Peyer's patch (tissue), 4 donors: ENCODE measurements around the gene AGAP1. TPM values are rescaled to one million over a fixed set of nuclear protein-coding genes. Genes with fewer than 3 reads are reported as not detected.

Source experiments
- DNase-seq, 3 donors: peaks; one replicate each; pipeline ENCODE4 v3.0.0-alpha.2; 2017 to 2019
- H3K27ac ChIP-seq, 4 donors: fragments of 200-600 bp; sonication (generic); one replicate each; pipeline ENCODE4 v1.5.1; 2016 to 2019
- H3K27me3 ChIP-seq, 2 donors: fragments of 200-600 bp; sonication (generic); one replicate each; pipeline ENCODE4 v1.5.1; 2019
- H3K36me3 ChIP-seq, 3 donors: fragments of 200-600 bp; sonication (generic); one replicate each; pipeline ENCODE4 v1.5.1; 2016 to 2019
- H3K4me1 ChIP-seq, 4 donors: fragments of 200-600 bp; sonication (generic); one replicate each; pipeline ENCODE4 v1.5.1; 2016 to 2019
- H3K4me3 ChIP-seq, 4 donors: fragments of 200-600 bp; sonication (generic); 1 replicate in 3 of 4; 2 replicates in 1 of 4; pipeline ENCODE4 v1.5.1; 2016 to 2019; ENCODE audit warnings: mild to moderate bottlenecking in 1 of 4
- H3K9me3 ChIP-seq, 4 donors: fragments of 200-600 bp; sonication (generic); one replicate each; pipeline ENCODE4 v1.5.1; 2016 to 2019; ENCODE audit warnings: mild to moderate bottlenecking in 1 of 4
- CTCF ChIP-seq, 6 experiments: fragments of 450-650 bp in 4 of 6; fragments of 200-600 bp in 2 of 6; sonication (generic) in 1 of 6; IDR thresholded peaks; one replicate each; pipeline ENCODE4 v1.5.1; 2017 to 2019; ENCODE audit warnings: antibody characterized with exemption in 6 of 6, mild to moderate bottlenecking in 3 of 6, moderate library complexity in 1 of 6
- POLR2A ChIP-seq, 2 donors: fragments of 450-650 bp; IDR thresholded peaks; one replicate each; pipeline ENCODE4 v1.5.1; 2017; ENCODE audit warnings: antibody characterized with exemption in 2 of 2, mild to moderate bottlenecking in 2 of 2, moderate library complexity in 2 of 2
- total RNA-seq, 4 donors: library from RNA; depleted of rRNA; stranded (reverse); fragments of >200 nt; gene quantifications; one replicate each; pipeline ENCODE4 v1.1.0, GENCODE V29; 2016

Gene AGAP1
- total RNA-seq, 4 donors from 2014 or later = 55.7 to 79.1 (median 66.9) TPM

DNA sequence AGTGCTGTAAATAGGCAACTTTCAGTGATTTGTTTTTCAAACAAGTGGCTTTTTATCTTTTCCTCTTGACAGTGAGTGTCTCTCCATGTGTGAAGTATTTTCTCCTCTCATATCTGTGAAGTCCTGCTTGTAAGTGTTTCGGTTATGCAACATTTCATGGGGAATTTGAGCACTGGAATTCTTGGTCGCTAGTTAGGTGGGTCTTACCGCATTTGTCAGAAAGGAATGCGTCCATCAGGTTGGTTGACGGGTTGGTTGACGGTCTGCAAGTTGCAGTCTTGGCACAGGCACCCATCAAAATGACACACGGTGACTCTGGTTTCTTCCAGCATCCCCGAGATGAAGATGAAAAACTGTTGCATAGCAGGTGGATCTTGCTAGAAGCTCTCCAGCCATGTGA lies 109.8 kb downstream of the AGAP1 start:
- H3K4me3 ChIP-seq = no peak overlapping the region
- peaks cover 0 to 6% (median 0%) of the 10 kb centered on the region in 4 donors for H3K4me1 ChIP-seq
- no peaks in the 10 kb centered on the region for H3K27me3 ChIP-seq
- TF ChIP-seq CTCF (IDR thresholded peaks at IDR 0.05) = no peak
- no peaks in the 10 kb centered on the region for H3K9me3 ChIP-seq
- H3K36me3 ChIP-seq = no peaks in the 10 kb centered on the region
- no peak overlapping the region for H3K27ac ChIP-seq
- no peak for DNase-seq

- Histone ChIP-seq H3K27ac (peak overlapping the region in 2 of 4 donors; percentile 38 to 55), H3K9me3 (no peaks in the 10 kb centered on the region), H3K4me1 (no peaks in the 10 kb centered on the region), H3K36me3 (no peaks in the 10 kb centered on the region), H3K27me3 (no peaks in the 10 kb centered on the region), H3K4me3 (no peak overlapping the region)
- DNase-seq = peak in 1 of 3 donors; percentile 80
- no peak for TF ChIP-seq CTCF (IDR thresholded peaks at IDR 0.05)
- no peak for TF ChIP-seq POLR2A (IDR thresholded peaks at IDR 0.05)
These were observed 111.6 kb downstream of the AGAP1 start for GRCh38 chr2:235605312-235606003.

DNA sequence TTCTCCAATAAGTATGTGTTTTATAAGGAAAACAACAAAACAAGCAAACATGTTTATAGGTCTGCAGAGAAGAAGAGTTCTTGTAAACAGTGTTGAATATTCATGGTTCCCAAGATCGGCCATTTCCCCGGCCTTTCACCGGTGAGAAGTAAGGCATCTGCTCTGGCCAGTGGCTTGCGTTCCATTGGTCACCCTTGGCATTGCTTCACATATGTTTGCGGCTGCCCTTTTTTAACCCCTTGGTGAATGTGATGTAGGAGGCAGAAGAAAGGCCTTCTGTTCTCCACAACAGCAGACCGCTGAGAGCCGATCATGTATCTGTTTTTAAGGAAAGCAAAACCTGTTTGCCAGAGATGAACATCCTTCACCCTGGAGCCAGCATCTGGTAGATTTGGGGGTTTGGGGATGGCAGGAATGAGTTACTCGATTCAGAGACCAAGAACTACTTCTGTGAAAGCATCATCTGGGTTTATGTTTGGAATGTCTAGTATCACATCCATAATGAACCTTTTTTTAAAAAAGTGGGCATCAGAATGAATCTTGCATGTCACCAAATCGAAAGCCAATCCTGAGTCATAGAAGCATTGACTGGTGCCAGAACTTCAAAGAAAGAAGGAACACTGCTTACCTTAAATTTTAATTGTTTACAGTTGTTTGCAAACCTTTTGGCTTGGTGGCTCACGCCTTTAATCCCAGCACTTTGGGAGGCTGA lies 112.3 kb downstream of the AGAP1 start:
- peak overlapping the region in 2 of 4 donors; percentile 38 to 55 for H3K27ac ChIP-seq
- H3K4me3 ChIP-seq = no peak overlapping the region
- no peaks in the 10 kb centered on the region for H3K9me3 ChIP-seq
- no peak for DNase-seq
- H3K27me3 ChIP-seq = no peaks in the 10 kb centered on the region
- H3K4me1 ChIP-seq = no peaks in the 10 kb centered on the region
- TF ChIP-seq POLR2A (IDR thresholded peaks at IDR 0.05) = no peak
- no peak for TF ChIP-seq CTCF (IDR thresholded peaks at IDR 0.05)
- no peaks in the 10 kb centered on the region for H3K36me3 ChIP-seq

- Histone ChIP-seq H3K4me1 (no peaks in the 10 kb centered on the region), H3K36me3 (no peaks in the 10 kb centered on the region), H3K4me3 (no peak overlapping the region), H3K9me3 (no peaks in the 10 kb centered on the region), H3K27me3 (no peaks in the 10 kb centered on the region), H3K27ac (no peak overlapping the region)
- TF ChIP-seq POLR2A (IDR thresholded peaks at IDR 0.05) (no peak), CTCF (IDR thresholded peaks at IDR 0.05) (no peak)
- no peak for DNase-seq
These were observed 113.8 kb downstream of the AGAP1 start for GRCh38 chr2:235607546-235608199.

DNA sequence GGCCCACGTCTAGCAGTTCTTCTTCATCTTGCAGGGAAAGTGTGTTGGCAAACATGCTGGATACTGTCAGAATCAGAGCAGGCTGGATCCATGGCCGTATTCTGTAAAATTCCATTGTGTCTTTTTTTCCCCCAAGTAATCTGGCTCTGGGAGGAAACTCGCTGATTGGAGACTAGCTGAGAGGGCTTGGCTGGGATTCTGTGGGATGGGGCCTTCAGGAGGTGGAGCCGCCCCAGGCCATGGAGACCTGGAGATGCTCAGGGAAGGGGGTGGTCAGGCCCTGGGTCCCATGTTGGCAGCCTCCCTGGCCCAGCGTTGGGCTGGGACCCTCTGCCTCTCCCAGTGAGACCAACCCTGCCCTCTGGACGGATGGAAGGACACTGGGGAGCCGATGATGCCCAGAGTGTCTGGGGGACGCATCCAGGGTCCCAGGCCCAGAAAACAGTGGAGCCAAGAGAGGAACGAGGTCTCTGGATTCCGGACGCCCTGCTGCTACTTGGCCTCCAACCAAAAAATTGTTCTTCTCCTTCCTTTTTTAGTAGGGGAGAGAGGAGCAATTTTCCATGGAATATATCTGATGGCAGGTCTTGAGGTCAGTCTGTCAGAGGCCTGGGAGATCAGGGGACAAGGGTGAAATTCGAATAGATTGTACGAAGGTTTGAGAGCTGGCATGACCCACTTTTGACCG lies 114.5 kb downstream of the AGAP1 start:
- Histone ChIP-seq H3K9me3 (no peaks in the 10 kb centered on the region), H3K36me3 (no peaks in the 10 kb centered on the region), H3K4me1 (no peaks in the 10 kb centered on the region), H3K4me3 (no peak overlapping the region), H3K27ac (no peak overlapping the region), H3K27me3 (no peaks in the 10 kb centered on the region)
- TF ChIP-seq POLR2A (IDR thresholded peaks at IDR 0.05) (no peak), CTCF (IDR thresholded peaks at IDR 0.05) (no peak)
- no peak for DNase-seq
